Hepatocyte (in vitro differentiated cells): ENCODE measurements around the gene C19orf12.

Source experiments
- EZH2 ChIP-seq: fragments of 200-600 bp; sonication (generic); IDR thresholded peaks from 2 replicates; pipeline ENCODE4 v1.6.1; 2016; ENCODE audit warnings: antibody characterized with exemption, mild to moderate bottlenecking, borderline replicate concordance
- EZH2phosphoT487 ChIP-seq: fragments of 200-600 bp; sonication (generic); IDR thresholded peaks from one replicate; pipeline ENCODE4 v1.6.1; 2018; ENCODE audit warnings: antibody characterized with exemption, mild to moderate bottlenecking, low read depth, moderate library complexity; ENCODE audit not compliant: unreplicated experiment, severe bottlenecking
- TF ChIP-seq, protein P1 (sequence below): fragments of 200-600 bp; sonication (generic); IDR thresholded peaks from 2 replicates; pipeline ENCODE4 v1.5.1; 2016; ENCODE audit warnings: antibody characterized with exemption, mild to moderate bottlenecking; ENCODE audit not compliant: poor library complexity

- TF ChIP-seq, protein P1, sequence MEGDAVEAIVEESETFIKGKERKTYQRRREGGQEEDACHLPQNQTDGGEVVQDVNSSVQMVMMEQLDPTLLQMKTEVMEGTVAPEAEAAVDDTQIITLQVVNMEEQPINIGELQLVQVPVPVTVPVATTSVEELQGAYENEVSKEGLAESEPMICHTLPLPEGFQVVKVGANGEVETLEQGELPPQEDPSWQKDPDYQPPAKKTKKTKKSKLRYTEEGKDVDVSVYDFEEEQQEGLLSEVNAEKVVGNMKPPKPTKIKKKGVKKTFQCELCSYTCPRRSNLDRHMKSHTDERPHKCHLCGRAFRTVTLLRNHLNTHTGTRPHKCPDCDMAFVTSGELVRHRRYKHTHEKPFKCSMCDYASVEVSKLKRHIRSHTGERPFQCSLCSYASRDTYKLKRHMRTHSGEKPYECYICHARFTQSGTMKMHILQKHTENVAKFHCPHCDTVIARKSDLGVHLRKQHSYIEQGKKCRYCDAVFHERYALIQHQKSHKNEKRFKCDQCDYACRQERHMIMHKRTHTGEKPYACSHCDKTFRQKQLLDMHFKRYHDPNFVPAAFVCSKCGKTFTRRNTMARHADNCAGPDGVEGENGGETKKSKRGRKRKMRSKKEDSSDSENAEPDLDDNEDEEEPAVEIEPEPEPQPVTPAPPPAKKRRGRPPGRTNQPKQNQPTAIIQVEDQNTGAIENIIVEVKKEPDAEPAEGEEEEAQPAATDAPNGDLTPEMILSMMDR, result no peak
- TF ChIP-seq EZH2 (no peak), EZH2phosphoT487 (no peak)
Measured at GRCh38 chr19:29660835-29661234, 54.2 kb downstream of the C19orf12 start.
